GM12878 (cell line): Measurements from ENCODE around the gene PRRC1.

Experiments
- CHD2 ChIP-seq: IDR thresholded peaks from 2 replicates; pipeline ENCODE4 v1.6.1; 2011; ENCODE audit warnings: low read depth, low read length, improper control_type of control experiment, borderline replicate concordance
- CTCF ChIP-seq, 3 experiments: IDR thresholded peaks in 2 of 3; conservative IDR thresholded peaks in 1 of 3; 2 replicates each; pipeline ENCODE4 v1.5.1; 2011; ENCODE audit warnings: low read depth in 3 of 3, low read length in 3 of 3, mild to moderate bottlenecking in 3 of 3, control low read depth in 2 of 3, moderate library complexity in 2 of 3, inconsistent platforms in 1 of 3, mixed read lengths in 1 of 3; ENCODE audit not compliant: control insufficient read depth in 2 of 3, insufficient read depth in 1 of 3; ENCODE audit errors: extremely low read depth in 1 of 3
- ELK1 ChIP-seq: IDR thresholded peaks from 2 replicates; pipeline ENCODE4 v1.6.1; 2012; ENCODE audit warnings: low read depth, low read length, improper control_type of control experiment
- EZH2 ChIP-seq: IDR thresholded peaks from 2 replicates; pipeline ENCODE4 v1.6.1; 2012; ENCODE audit warnings: low read depth, mild to moderate bottlenecking, control low read depth, inconsistent platforms, low read length, borderline replicate concordance; ENCODE audit not compliant: control insufficient read depth
- NR2C1 ChIP-seq: fragments of 450-650 bp; IDR thresholded peaks from 2 replicates; pipeline ENCODE4 v1.6.1; 2017; ENCODE audit warnings: antibody characterized with exemption, mild to moderate bottlenecking, moderate library complexity
- POLR2A ChIP-seq: IDR thresholded peaks from 2 replicates; pipeline ENCODE4 v1.6.1; 2011; ENCODE audit warnings: low read depth, mild to moderate bottlenecking, low read length
- POLR2AphosphoS5 ChIP-seq: IDR thresholded peaks from 2 replicates; pipeline ENCODE4 v1.6.1; 2011; ENCODE audit warnings: mild to moderate bottlenecking, low read length, inconsistent platforms
- RAD21 ChIP-seq: IDR thresholded peaks from 2 replicates; pipeline ENCODE4 v1.6.1; 2011; ENCODE audit warnings: mild to moderate bottlenecking, low read depth, low read length, moderate library complexity; ENCODE audit not compliant: insufficient read depth
- RCOR1 ChIP-seq: conservative IDR thresholded peaks from 2 replicates; pipeline ENCODE4 v1.6.1; 2012; ENCODE audit warnings: low read depth, low read length, improper control_type of control experiment
- REST ChIP-seq: IDR thresholded peaks from 2 replicates; pipeline ENCODE4 v1.6.1; 2012; ENCODE audit warnings: mild to moderate bottlenecking, low read depth, low read length
- SMAD1 ChIP-seq: fragments of 450-650 bp; IDR thresholded peaks from 2 replicates; pipeline ENCODE4 v1.6.1; 2018; ENCODE audit warnings: mild to moderate bottlenecking, low read depth; ENCODE audit not compliant: partially characterized antibody
- ZNF24 ChIP-seq: fragments of 450-650 bp; IDR thresholded peaks from 2 replicates; pipeline ENCODE4 v1.6.1; 2017; ENCODE audit warnings: antibody characterized with exemption, mild to moderate bottlenecking

GRCh38 chr5:127590156-127590722, 72.8 kb downstream of the PRRC1 start:
- TF ChIP-seq REST (no peak), SMAD1 (no peak), NR2C1 (no peak), EZH2 (no peak), RCOR1 (no peak), POLR2AphosphoS5 (no peak), ELK1 (no peak), CTCF (IDR thresholded peaks at IDR 0.05 in 2 of 3, conservative IDR thresholded peaks at IDR 0.05 in 1 of 3; ENCODE audit: control insufficient read depth in 2 of 3, extremely low read depth in 1 of 3, insufficient read depth in 1 of 3, low read depth in 3 of 3, low read length in 3 of 3) (no peak), CHD2 (no peak), ZNF24 (peak; percentile 79), POLR2A (no peak), RAD21 (no peak)
